GM12878 (cell line): Measurements from ENCODE around the gene DCC. TPM values are rescaled to one million over a fixed set of nuclear protein-coding genes. Genes with fewer than 3 reads are reported as not detected.

Experiments
- ATAC-seq: fragments of 200-7000 bp; cut with Tn5 transposase; 3 replicates; pipeline ENCODE4 v1.9.1; 2020; ENCODE audit warnings: mild to moderate bottlenecking, moderate library complexity
- BruUV-seq: library from RNA; stranded (reverse); fragments of 400-500 nt; replicated peaks from 2 replicates; lab custom pipeline; 2021; lab: Mats Ljungman, UMichigan
- CTCF ChIA-PET: fragments of 300-600 bp; sonication (Branson Sonifier 250); formaldehyde crosslinking; extraction: SDS; loops from one replicate; lab custom pipeline; 2021; ENCODE audit warnings: inconsistent platforms; lab: Yijun Ruan, JAX
- POLR2A ChIA-PET: fragments of 350-600 bp; formaldehyde crosslinking; extraction: SDS; loops from one replicate; lab custom pipeline; 2021; ENCODE audit warnings: inconsistent platforms; lab: Charles Lee
- RAD21 ChIA-PET: fragments of 300-600 bp; sonication (Branson Sonifier 250); formaldehyde crosslinking; loops from one replicate; lab custom pipeline; 2023; ENCODE audit warnings: antibody characterized with exemption; ENCODE audit not compliant: unreplicated experiment; lab: Charles Lee
- SMC1A ChIA-PET: fragments of 300-600 bp; sonication (Branson Sonifier 250); formaldehyde crosslinking; loops from one replicate; lab custom pipeline; 2023; ENCODE audit not compliant: unreplicated experiment, uncharacterized antibody; lab: Charles Lee
- DNase-seq: peaks from one replicate; pipeline ENCODE4 v3.0.0-alpha.2; 2011; ENCODE audit warnings: low read depth, low spot score
- FAIRE-seq: peaks from 3 replicates; lab custom pipeline; 2011; peaks lifted over from hg19 to GRCh38; lab: Jason Lieb, UNC
- H2AFZ ChIP-seq: 2 replicates; pipeline ENCODE4 v1.6.0; 2011; ENCODE audit warnings: low read depth, low read length, control low read depth; ENCODE audit not compliant: control insufficient read depth
- H3K27ac ChIP-seq: 2 replicates; pipeline ENCODE4 v1.5.1; 2011; ENCODE audit warnings: control low read depth; ENCODE audit not compliant: control insufficient read depth, insufficient read depth
- H3K27me3 ChIP-seq, 2 experiments: replicated peaks in 1 of 2; 2 replicates each; pipeline versions ENCODE4 v1.6.0 to v1.6.1; 2011; ENCODE audit warnings: low read length in 1 of 2; ENCODE audit not compliant: control insufficient read depth in 2 of 2, insufficient read depth in 2 of 2
- H3K36me3 ChIP-seq, 2 experiments: 2 replicates each; pipeline ENCODE4 v1.5.1; 2011; ENCODE audit warnings: low read length in 1 of 2; ENCODE audit not compliant: control insufficient read depth in 2 of 2, insufficient read depth in 2 of 2
- H3K4me1 ChIP-seq: 2 replicates; pipeline ENCODE4 v1.6.1; 2011; ENCODE audit warnings: mild to moderate bottlenecking, low read length, moderate library complexity, mixed read lengths; ENCODE audit not compliant: control insufficient read depth, insufficient read depth
- H3K4me2 ChIP-seq: 2 replicates; pipeline ENCODE4 v1.6.0; 2011; ENCODE audit warnings: control low read depth; ENCODE audit not compliant: control insufficient read depth, insufficient read depth
- H3K4me3 ChIP-seq: fragments of 200-600 bp; sonication (generic); 2 replicates; pipeline ENCODE4 v1.5.1; 2016
- H3K79me2 ChIP-seq: 2 replicates; pipeline ENCODE4 v1.6.0; 2011; ENCODE audit warnings: low read length; ENCODE audit not compliant: control insufficient read depth, insufficient read depth
- H3K9ac ChIP-seq: 2 replicates; pipeline ENCODE4 v1.8.0; 2011; ENCODE audit warnings: low read length, control low read depth, mixed read lengths; ENCODE audit not compliant: control insufficient read depth, insufficient read depth
- H3K9me3 ChIP-seq: replicated peaks from 3 replicates; pipeline ENCODE4 v1.5.1; 2011; ENCODE audit warnings: mild to moderate bottlenecking, low read length; ENCODE audit not compliant: control insufficient read depth, insufficient read depth
- H4K20me1 ChIP-seq: 2 replicates; pipeline ENCODE4 v1.6.0; 2011; ENCODE audit not compliant: control insufficient read depth, insufficient read depth
- ASH2L ChIP-seq: fragments of 300-600, 200-600 bp; sonication (generic); IDR thresholded peaks from 2 replicates; pipeline ENCODE4 v1.6.1; 2017; ENCODE audit warnings: low read depth, mild to moderate bottlenecking, borderline replicate concordance
- BACH1 ChIP-seq: fragments of 450-650 bp; IDR thresholded peaks from 2 replicates; pipeline ENCODE4 v1.6.1; 2017; ENCODE audit warnings: mild to moderate bottlenecking, borderline replicate concordance
- DPF2 ChIP-seq: fragments of 450-650 bp; IDR thresholded peaks from 2 replicates; pipeline ENCODE4 v1.6.1; 2017; ENCODE audit warnings: mild to moderate bottlenecking
- FOXK2 ChIP-seq: fragments of 450-650 bp; IDR thresholded peaks from 2 replicates; pipeline ENCODE4 v1.6.1; 2017; ENCODE audit warnings: mild to moderate bottlenecking, moderate library complexity
- IKZF2 ChIP-seq, 2 experiments: fragments of 450-650 bp; IDR thresholded peaks; 2 replicates each; pipeline ENCODE4 v1.6.1; 2017; ENCODE audit warnings: mild to moderate bottlenecking in 2 of 2, moderate library complexity in 2 of 2
- MTA2 ChIP-seq: fragments of 450-650 bp; IDR thresholded peaks from 2 replicates; pipeline ENCODE4 v1.6.1; 2016; ENCODE audit warnings: low read depth, mild to moderate bottlenecking, moderate library complexity
- POLR2A ChIP-seq: IDR thresholded peaks from 2 replicates; pipeline ENCODE4 v1.6.1; 2011; ENCODE audit warnings: low read depth, mild to moderate bottlenecking, low read length
- RUNX3 ChIP-seq: IDR thresholded peaks from 2 replicates; pipeline ENCODE4 v1.6.1; 2012; ENCODE audit warnings: low read length, inconsistent platforms
- TCF12 ChIP-seq: IDR thresholded peaks from 2 replicates; pipeline ENCODE4 v1.6.1; 2011; ENCODE audit warnings: low read depth, mild to moderate bottlenecking, low read length
- in situ Hi-C: fragments of 300-500 bp; cut with MboI; formaldehyde crosslinking; loops from 9 replicates; pipeline ENCODE4 v1.14.3; 2018; ENCODE audit warnings: mixed read lengths
- intact Hi-C: fragments of 100-400 bp; cut with micrococcal nuclease; formaldehyde crosslinking; loops from one replicate; pipeline ENCODE4 v1.14.2; 2022; ENCODE audit not compliant: unreplicated experiment
- polyA plus RNA-seq, 11 experiments: library from polyadenylated mRNA; depleted of rRNA in 4 of 11; unstranded in 6 of 11; stranded (reverse) in 5 of 11; fragments of >200 nt; fragmentation: Nextera tagmentation in 4 of 11; fragmentation: Illumina TruSeq in 1 of 11; extraction: Ambion mirVana in 4 of 11; extraction: Trizol in 1 of 11; gene quantifications; 1 replicate in 1 of 11; 2 replicates in 10 of 11; pipeline versions ENCODE4 v1.2.1 to v1.2.3, GENCODE V29; 2011 to 2016; ENCODE audit warnings: inconsistent platforms in 2 of 11, missing spikeins in 2 of 11, low read depth in 1 of 11
- total RNA-seq, 4 experiments: library from RNA; depleted of rRNA in 3 of 4; stranded (reverse); fragments of >200 nt in 3 of 4; fragmentation: Illumina TruSeq in 1 of 4; extraction: Trizol in 1 of 4; gene quantifications; 2 replicates each; pipeline versions ENCODE4 v1.2.1 to v1.2.3, GENCODE V29; 2013 to 2021
- TF ChIP-seq, protein P1 (sequence below): fragments of 450-650 bp; formaldehyde crosslinking; IDR thresholded peaks from 2 replicates; pipeline ENCODE4 v1.4.0; 2020; ENCODE audit warnings: mild to moderate bottlenecking, moderate library complexity
- TF ChIP-seq, protein P2 (sequence below): IDR thresholded peaks from 2 replicates; pipeline ENCODE4 v1.6.1; 2011; ENCODE audit warnings: mild to moderate bottlenecking, low read depth, low read length, moderate library complexity; ENCODE audit not compliant: insufficient replicate concordance

Gene DCC
- total and polyA plus RNA-seq, 10 of the 15 experiments (the other 5 are each of a cell fraction or from before 2014, with no cell fraction given), result 0.01 TPM; not detected in 9

DNA sequence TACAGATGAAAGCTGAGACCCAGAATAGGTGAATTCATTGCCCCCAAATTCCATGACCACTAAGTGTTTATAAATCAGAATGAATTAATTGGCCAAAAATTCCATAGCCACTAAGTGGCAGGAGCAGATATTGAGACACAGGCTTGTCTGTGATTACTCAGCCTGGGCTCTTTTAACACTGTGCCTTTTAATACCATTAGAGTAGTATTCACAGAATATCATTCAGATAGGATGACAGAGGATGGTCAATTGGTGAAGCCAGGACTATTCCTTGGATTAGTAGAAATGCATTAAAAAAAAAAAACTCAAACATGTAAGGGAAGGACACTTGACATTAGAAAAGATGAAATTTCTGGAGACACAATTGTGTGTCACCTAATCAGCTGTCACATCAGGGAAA is 698.6 kb downstream of the DCC start:
- ChIA-PET CTCF (interaction anchor here (0.5 to 0.6 kb wide), 2 partner anchors 141 to 740 kb away, joined by 3 to 4 read pairs; no protein-coding TSS in a partner anchor), POLR2A (no interaction called here), RAD21 (no interaction called here), SMC1A (interaction anchor here (0.6 kb wide), 1 partner anchor 18 kb away, joined by 4 read pairs; no protein-coding TSS in a partner anchor)
- no peak for ATAC-seq
- H3K4me2 ChIP-seq, result no peak overlapping the region
- no peak overlapping the region for H2AFZ ChIP-seq
- no peak overlapping the region for H3K27ac ChIP-seq
- no peak overlapping the region for H3K4me3 ChIP-seq
- H3K79me2 ChIP-seq, result no peaks in the 10 kb centered on the region
- no peaks in the 10 kb centered on the region for H3K27me3 ChIP-seq
- TF ChIP-seq FOXK2, result no peak
- TF ChIP-seq ASH2L, result no peak
- no peak for TF ChIP-seq BACH1
- TF ChIP-seq MTA2, result no peak
- no peak for TF ChIP-seq DPF2
- no peak for TF ChIP-seq IKZF2 (IDR thresholded peaks at IDR 0.05)
- TF ChIP-seq, protein P1, sequence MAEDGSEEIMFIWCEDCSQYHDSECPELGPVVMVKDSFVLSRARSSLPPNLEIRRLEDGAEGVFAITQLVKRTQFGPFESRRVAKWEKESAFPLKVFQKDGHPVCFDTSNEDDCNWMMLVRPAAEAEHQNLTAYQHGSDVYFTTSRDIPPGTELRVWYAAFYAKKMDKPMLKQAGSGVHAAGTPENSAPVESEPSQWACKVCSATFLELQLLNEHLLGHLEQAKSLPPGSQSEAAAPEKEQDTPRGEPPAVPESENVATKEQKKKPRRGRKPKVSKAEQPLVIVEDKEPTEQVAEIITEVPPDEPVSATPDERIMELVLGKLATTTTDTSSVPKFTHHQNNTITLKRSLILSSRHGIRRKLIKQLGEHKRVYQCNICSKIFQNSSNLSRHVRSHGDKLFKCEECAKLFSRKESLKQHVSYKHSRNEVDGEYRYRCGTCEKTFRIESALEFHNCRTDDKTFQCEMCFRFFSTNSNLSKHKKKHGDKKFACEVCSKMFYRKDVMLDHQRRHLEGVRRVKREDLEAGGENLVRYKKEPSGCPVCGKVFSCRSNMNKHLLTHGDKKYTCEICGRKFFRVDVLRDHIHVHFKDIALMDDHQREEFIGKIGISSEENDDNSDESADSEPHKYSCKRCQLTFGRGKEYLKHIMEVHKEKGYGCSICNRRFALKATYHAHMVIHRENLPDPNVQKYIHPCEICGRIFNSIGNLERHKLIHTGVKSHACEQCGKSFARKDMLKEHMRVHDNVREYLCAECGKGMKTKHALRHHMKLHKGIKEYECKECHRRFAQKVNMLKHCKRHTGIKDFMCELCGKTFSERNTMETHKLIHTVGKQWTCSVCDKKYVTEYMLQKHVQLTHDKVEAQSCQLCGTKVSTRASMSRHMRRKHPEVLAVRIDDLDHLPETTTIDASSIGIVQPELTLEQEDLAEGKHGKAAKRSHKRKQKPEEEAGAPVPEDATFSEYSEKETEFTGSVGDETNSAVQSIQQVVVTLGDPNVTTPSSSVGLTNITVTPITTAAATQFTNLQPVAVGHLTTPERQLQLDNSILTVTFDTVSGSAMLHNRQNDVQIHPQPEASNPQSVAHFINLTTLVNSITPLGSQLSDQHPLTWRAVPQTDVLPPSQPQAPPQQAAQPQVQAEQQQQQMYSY (CRISPR knock-in tag), result no peak
- TF ChIP-seq TCF12, result no peak
- TF ChIP-seq RUNX3, result no peak
- TF ChIP-seq POLR2A, result no peak
- TF ChIP-seq, protein P2, sequence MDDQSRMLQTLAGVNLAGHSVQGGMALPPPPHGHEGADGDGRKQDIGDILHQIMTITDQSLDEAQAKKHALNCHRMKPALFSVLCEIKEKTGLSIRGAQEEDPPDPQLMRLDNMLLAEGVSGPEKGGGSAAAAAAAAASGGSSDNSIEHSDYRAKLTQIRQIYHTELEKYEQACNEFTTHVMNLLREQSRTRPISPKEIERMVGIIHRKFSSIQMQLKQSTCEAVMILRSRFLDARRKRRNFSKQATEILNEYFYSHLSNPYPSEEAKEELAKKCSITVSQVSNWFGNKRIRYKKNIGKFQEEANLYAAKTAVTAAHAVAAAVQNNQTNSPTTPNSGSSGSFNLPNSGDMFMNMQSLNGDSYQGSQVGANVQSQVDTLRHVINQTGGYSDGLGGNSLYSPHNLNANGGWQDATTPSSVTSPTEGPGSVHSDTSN, result no peak
- no peaks in the 10 kb centered on the region for H3K4me1 ChIP-seq
- no peak for DNase-seq
- no peaks in the 10 kb centered on the region for H3K9me3 ChIP-seq
- no peaks in the 10 kb centered on the region for H3K36me3 ChIP-seq
- no TSS peak for BruUV-seq
- intact Hi-C loops (no loop called here), in situ Hi-C loops (no loop called here)
- FAIRE-seq, result no peak
- no peaks in the 10 kb centered on the region; the same call in 1 of the 2 replicates for H4K20me1 ChIP-seq
- no peak overlapping the region for H3K9ac ChIP-seq
